Suprapubic skin (tissue), 4 donors: ENCODE results near the gene SPTB.

Source experiments
- EP300 ChIP-seq: sonication (generic); formaldehyde crosslinking; IDR thresholded peaks from one replicate; pipeline ENCODE4 v1.6.1; 2017; ENCODE audit warnings: antibody characterized with exemption
- POLR2AphosphoS5 ChIP-seq, 3 donors: sonication (generic); formaldehyde crosslinking; IDR thresholded peaks; one replicate each; pipeline ENCODE4 v1.6.1; 2017; ENCODE audit warnings: antibody characterized with exemption in 3 of 3

GRCh38 chr14:64705381-64706118, 174.2 kb downstream of the SPTB start:
- TF ChIP-seq EP300 (no peak), POLR2AphosphoS5 (IDR thresholded peaks at IDR 0.05) (no peak)
